CD4-positive, alpha-beta T cell treated with Interleukin-6 for 4 hours (primary cell): ENCODE results near the gene PRR16.

Experiments
- DNase-seq: peaks from one replicate; pipeline ENCODE4 v3.0.0-alpha.2; 2020; ENCODE audit warnings: mixed read lengths

The PRR16 gene

DNA sequence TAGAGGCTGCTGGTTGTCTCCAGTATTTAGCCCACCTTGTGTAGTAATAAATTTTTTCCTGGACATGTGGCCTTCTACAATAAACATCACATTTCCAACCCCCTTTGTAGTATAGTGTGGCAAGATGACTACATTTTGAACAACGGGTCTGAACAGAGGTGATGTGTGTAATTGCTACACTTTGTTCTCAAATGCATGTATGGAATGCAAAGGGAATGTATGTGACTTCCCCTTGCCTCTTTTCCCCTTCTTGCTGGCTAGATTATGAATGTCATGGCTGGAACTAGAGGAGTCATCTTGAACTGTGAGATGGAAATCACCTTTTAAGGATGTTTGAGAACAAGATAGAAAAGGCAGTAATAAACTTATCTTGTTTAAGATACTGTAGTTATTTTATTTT, 54.5 kb downstream of the PRR16 start:
- DNase-seq = no peak

DNA sequence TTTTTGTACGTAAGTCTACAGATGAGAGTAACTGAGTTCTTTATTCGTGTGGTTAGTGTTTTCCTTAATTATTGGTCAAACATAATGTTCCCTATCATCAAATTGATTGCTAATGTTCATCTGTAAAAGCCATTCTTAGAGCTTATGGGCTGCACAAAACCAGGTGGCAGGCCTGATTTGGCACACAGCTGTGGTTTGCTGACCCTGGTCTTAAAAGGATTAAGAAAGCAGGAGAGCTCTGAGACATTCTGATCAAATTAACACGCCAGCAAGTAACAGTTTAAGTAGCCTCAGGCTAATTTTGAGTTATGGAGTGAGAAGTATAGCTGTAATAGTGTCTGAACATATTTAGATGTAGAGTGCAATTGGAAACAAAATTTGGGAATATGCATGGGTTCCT, 63.2 kb downstream of the PRR16 start:
- DNase-seq = no peak

DNA sequence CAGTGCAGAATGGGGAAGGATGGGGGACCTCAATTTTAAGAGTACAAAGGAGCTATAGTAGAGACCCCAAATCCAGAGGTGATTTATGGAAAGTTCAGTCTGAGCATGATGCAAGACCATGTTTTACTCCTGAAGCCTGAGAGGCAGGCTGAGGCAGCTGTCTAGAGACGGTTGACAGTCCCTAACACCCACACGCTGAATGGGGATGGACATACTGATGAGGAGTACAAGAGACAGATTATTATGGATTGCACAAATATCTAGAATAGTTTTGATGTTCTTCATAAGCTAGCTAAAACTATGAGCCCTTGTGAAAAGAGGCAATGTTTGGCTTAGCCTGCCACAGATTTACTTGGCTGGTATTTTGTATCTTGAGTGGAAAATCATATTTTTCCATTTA, 64.5 kb downstream of the PRR16 start:
- DNase-seq = no peak

DNA sequence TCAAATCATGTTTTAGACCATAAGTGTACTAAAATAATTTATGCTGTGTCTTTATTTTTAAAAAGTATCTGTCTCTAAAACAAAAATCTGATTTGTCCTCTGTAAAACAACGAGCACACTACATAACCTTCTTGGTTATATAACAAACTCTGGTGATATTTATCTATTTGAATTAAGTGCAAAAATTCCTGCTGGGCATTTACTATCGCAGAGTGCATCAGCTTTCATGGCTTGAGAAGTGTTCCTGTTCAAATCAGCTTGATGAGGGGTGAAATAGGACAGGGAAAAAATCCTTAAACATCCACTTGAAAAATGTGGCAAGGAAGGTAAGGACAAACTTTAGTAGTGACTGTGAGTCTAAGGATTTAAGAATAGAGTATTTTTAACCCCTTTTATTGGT, 65.3 kb downstream of the PRR16 start:
- no peak for DNase-seq

DNA sequence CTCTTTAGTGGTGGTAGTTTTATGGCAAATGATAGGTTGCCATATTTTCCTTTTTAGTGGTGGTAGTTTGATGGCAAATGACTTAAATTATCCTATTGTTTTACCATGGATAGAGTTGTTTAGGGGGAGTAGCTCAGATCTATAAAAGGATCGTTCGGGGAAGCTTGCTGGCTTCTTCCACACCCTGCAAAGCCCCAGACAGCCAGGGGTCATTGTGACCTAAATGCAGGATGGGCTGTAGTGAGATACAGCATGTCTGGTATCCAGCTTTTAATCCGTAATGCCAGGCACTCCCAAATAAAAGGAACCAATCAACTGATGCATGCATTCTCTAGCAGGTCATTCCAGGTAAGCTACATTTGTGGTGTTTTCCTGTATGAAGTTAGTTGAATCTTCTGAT, 67.1 kb downstream of the PRR16 start:
- no peak for DNase-seq

DNA sequence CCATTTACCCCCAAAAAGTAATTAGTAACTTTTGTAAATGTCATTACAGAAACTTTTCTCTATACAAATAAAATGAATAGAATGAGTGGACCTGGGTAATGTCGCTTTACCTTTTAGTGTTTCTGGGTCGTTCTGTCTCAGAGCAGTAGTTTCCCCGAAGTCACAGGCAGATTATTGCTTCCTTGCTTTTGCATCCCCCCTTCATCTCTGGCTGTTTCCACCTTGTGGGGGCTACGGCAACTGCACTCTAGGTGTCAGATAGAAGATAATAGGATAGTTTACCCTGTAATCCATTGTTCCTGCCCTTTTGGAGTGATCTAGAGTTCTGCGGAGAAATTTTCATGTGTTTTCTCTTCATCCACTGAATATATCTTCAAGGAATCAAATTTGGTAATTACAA, 68.7 kb downstream of the PRR16 start:
- no peak for DNase-seq

DNA sequence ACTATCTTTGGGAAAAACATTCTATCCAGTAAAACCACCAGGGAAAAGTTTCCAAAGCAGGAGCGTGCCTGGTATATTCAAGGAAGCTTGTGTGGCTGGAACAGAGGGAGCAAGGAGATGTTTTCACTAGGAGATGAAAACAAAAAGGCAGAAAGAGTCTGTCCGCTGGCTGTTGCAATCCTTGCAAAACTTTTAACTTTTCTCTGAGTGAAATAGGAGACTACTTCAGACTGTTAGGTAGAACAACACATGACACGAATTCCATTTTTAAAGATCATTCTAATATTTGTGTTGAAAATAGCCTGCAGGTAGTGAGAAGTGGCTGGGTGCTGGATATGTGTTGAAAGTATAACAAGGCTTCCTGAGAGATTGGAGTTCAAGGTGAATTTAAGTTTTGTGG, 69.5 kb downstream of the PRR16 start:
- no peak for DNase-seq

DNA sequence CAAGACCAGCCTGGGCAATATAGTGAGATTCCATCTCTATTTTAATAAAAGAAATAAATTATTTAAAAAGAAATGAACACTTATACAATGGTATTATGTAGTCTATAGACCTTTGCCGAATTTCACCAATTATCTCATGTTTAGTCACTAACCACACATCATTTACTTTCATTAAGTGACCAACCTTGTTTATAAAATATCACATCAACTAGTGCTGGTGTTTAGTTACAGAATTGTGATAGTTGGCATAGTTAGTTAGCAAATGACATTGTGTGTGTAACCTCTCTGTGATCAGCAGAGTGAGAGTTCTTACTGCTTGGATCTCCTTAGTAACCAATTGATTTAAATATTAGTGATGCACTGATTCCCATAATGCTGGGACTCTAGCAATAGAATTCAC, 71.8 kb downstream of the PRR16 start:
- DNase-seq = no peak

DNA sequence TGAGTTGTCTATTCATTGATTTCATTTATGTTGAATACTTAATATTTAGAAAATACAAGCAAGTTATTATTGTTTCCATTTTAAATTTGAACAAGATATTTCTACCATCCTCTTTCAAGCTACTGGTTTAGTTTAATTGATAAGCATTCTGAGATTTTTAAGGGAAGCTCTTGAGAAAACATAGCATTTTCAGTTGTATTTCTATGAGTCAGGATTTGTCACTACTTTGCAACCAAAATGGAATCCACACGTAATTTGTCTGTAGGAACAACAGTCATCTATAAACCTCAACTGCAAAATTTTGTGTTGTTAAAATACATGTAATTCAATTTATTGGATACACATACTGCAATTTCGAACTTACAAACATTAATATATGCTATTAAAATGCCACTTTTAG, 74.0 kb downstream of the PRR16 start:
- DNase-seq = no peak

DNA sequence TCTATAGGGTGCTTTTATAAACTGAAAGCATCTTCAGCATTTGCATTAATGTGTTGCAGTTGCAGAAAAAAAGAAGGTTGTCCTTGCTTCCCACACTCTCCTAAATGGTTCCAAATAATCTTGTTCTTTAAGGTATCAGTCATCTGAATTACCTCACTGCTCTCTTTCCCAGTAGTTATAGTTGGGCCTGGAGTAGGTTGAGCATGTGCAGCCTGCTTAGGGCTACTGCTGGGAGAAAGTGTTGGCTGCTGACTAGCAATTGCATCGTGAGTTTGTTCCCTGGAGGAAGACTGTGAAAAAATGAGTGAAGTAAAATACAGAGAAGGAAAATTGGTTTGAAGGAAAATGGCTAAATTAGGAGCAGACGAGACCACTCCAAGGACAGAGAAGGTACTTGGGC, 74.5 kb downstream of the PRR16 start:
- DNase-seq = no peak

DNA sequence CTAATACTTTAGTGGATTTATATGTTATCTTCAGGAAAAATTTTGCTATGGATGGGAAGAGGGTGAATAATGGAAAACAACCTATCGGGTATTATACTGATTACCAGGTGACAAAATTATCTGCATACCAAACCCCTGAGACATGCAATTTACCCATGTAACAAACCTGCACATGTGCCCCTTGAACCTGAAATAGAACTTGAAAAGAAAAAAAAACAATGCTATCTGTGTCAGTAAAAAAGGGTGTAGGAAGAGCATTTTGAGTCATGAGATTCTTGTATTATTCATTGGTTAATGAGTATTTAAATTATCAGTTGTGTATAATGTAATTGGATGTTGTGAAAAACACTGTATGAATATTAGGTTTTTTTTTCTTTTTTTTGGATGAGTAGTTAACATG, 75.4 kb downstream of the PRR16 start:
- DNase-seq = no peak

DNA sequence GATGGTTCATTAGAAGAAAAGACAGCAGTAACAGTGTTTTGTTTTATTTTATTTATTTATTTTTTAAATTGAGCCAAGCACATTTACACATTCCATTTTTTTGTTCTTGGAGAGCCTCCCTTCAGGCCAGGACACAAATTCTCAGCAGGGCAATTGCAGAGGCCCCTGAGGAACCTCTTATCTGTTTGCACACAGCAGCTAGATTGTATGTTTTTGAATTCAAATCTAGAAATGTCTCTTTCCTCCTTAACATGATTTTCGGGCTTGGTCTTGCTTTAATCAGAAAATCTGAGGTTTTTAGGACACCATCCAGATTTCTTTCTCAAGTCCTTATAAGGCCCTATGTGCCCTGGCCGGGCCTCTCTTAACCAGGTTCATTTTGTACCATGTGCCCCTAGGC, 76.0 kb downstream of the PRR16 start:
- no peak for DNase-seq

DNA sequence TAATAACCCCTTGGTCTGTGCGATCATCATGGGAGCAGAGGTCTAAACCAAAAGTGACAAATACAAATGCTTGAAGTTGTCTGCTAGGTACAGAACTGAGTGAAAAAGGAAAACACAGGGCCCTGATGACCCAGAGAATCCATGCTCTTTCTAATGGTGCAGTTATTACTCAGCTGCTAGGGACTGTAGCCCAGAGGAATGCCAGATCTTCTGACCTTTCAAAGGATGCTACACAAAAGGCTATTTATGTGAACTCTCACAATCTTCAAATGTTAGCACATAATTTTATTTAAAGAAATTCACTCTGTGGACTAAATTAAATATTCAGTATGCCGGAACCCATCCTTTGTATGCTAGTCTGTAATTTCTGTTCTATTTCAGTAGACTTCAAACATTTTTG, 79.9 kb downstream of the PRR16 start:
- DNase-seq = no peak

DNA sequence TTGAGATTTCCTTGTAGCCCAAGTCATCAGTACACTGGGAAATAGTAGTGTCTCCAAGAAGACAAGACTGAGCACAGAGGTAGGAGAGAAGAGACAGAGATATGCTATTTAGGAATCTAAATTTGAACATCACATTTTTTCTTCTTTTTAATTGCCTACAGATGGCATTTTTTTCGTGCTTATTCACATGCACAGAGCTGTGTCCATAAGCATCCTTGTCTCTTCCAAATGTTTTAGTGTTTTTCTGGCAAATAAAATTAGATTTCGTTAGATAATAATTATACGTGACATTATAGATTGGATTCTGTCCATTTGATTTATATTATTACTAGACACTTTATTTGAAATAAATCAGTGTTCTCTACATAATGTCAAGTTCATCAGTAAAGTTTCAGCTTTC, 80.9 kb downstream of the PRR16 start:
- no peak for DNase-seq

DNA sequence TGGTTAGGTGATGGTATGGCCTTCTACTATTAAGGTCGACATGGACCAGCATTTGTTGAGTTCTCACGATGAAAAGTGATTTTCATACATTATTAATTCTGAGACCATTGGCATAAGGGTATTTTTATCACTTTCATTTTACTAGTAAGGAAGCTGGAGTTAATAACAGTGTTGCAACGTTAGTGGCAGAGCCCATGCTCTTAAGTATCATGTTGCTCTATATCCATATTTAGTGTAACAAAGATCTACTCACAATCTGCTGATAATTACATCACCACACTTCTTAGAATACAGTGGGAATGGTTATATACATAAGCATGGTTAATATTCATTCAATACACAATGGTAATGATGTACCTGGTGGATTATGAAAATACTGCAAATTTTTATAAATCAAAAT, 81.9 kb downstream of the PRR16 start:
- no peak for DNase-seq

DNA sequence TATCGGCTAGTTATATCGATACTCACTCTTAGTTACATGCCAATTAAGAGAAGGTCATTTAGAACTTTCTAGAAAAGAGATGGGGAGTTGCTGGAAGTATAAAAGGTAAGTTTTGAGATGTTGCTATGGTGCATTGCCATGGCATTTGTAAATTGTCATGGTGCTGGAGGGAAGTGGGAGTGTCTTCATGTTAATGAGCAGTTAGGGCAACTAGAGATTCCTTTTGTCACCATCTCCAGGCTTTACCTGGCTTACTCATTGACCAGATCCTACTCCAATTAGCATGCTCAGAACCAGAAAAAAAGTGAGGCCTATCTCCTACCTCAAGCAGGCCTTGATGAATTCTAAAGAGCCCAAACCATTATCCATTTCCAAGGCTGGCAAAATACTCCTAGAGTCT, 82.8 kb downstream of the PRR16 start:
- DNase-seq = no peak

DNA sequence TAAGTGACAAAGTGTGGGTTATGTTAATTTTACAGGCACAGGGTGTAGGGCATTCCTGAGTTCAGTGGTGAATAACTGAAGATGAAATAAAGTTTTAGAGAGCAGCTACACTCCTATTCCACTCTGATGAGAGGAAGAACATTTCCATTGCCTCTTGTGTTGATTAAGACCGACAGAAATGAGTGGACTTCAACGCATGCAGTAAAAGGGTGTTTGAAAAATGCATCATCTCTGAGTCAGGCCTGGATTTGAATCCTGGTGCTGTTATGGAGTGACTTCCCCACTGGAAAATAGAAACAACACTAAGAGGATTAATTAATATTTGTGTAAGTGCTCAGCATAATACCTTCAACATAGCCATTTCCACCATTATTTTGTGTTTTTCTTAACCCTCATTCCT, 86.3 kb downstream of the PRR16 start:
- no peak for DNase-seq

DNA sequence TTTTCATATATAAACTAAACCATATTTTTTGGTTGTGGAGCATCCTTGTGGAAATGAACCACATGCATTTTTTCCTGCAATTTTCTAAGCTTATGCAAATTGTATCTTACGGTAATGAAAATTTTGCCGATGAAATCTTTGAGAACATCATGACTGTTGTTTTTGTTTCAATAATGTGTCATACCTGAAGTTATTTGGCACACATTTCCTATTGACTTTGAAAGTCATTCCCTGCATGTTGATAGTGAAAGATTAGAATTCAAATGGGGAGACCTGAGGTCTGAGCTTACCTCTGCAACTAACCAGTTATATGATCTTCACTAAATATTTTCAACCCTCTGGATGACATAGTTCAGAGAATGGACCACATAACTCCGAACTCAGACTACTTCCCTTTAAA, 88.5 kb downstream of the PRR16 start:
- DNase-seq = no peak

DNA sequence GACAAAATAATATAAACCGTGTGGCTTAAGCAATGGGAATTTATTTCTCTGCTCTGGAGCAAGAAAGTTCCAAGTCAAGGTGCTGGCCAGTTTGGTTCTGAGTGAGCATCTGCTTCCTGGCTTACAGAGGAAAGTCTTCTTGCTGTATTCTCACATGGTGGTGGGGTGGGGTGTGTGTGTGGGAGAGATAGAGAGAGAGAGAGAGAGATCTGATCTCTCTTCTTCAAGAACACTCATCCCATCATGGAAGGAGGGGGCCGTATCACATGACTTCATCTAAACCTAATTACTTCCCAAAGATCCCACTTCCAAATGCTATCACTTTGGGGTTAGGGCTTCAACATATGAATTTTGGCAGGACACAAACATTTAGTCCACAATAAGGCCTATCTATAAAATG, 91.2 kb downstream of the PRR16 start:
- no peak for DNase-seq

DNA sequence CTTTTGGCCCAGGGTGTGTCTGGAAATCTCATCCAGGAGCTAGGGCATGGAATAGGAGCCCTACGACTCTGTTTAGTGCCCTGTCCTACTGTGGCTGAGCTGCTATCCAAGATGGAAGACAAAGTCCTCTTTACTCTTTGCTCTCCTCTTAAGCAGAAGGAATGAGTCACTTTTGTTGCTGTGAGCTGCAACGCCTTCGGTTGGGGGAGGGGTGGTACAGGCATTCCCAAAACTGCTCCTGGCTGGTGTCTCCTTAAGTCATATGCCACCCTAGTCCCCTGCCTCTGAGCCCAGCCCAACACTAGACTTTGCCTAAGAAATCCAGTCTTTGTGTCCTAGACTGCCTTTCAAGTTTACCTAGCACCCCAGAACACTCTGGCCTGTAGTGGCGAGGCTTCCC, 99.9 kb downstream of the PRR16 start:
- no peak for DNase-seq

DNA sequence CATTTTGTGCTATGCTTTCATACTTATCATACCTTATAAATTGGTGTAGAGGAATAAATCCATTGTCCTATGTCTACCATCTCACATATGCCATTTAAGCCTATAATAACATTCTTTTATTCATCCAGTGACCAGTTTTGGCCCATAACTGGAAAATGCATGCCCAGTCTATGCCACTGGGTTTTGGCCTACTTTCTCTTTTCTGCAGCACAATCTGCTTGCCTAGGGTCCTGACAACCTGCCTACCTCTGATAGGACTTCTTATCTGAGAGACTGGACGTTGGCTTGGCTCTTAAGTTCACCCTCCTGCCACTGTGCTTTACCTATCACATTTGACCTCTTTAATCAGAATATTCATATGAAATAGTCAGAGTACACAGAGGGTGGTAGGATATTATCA, 103.0 kb downstream of the PRR16 start:
- DNase-seq = no peak

DNA sequence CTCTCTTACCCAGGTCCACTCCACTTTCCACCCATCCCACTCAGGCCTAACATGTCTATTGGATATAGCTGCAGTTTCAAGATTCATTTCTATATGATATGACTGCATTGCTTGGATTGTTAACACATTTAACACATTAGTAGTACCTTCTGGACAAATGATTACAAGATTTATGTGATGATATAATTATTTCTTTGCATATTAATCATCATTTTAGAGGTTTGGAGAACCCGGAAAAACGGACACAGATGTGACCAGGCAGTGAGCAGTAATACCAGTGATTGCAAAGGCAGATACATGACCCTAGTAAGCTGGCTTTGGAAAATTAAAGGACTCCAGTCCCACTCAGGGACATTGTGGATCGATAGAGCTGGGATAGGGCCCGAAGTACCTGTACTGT, 103.8 kb downstream of the PRR16 start:
- DNase-seq = no peak

DNA sequence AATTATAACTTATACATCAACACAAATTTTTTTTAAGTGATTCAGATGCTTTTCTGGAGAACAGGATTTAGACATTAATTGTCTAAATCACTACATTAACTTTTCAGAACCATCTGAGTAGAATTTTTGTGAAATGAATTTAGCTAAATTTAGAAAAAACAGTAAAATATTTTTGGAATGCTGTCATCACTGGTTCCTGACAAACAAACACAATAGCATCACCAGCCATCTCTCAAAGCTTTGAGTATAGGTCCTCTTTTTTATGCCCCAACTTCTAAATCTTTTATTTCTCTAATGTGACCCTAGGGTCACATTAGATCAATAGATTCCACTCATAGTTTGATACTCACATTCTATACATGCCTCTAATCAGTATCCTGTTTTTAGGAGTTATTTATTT, 104.6 kb downstream of the PRR16 start:
- no peak for DNase-seq

DNA sequence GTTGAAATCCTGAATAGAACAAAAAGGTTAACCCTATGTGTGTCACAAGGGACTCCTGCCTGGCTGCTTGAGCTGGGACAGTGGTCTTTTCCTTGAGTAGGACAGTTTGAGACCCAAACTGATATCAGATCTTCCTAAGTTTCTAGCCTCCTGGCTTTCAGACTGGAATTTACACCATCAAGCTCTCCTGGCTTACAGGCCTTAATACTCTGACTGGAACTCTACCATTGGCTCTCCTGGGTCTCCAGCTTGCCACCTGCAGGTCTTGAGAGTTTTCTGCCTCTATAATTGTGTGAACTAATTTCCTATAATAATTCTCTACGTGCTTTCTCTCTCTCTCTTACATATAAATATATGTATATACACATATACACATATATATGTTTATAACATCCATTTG, 112.5 kb downstream of the PRR16 start:
- DNase-seq = no peak

DNA sequence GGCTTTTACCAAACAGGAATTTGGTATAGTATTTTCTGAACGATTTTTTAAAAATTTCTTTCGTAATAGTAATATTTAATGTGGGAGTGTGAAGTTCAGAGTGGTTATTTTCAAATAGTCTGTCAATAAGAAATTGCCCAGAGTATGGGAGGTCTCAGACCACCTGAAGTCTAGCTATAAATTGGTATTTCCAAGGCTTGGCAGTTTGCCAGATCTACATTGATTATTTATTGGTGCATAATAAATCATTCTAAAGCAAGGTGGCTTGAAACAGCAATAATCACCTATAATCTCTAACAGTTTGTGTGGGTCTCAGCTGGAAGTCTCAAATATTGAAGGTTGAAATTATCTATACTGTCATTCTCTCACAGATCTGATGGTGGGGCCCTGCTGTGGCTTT, 118.5 kb downstream of the PRR16 start:
- no peak for DNase-seq

DNA sequence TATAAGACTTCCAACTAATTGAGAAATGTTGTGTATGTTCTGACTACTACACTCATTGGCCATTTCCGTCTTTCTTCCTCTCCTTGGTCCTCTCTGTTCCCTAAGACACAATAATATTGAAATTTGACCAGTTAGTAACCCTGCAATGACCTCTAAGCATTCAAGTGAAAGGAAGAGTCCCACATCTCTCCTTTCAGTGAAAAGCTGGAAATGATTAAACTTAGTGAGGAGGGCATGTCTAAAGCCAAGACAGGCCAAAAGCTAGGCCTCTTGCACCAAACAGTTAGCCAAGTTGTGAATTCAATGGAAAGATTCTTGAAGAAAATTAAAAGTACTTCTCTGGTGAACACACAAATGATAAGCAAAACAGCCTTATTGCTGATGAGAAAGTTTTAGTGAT, 122.5 kb downstream of the PRR16 start:
- no peak for DNase-seq

DNA sequence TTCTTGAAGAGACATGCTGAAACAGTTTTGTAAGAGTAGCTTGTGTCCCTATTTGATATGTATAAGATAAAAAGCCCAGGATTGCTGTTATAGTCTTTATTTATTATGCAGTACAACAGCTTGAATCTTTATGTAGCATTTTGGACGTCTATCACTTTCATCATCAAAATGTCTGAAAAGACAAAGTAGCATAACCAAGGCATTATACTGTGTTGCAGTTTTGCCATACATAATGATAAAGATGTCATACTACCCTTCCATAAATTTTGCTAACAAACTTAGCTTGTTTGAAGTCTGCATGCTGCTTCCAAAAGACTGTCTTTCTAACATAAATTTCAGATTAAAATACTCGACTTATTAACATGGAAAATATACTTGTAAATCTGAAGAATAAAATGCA, 127.8 kb downstream of the PRR16 start:
- no peak for DNase-seq
